GM21737 (cell line): Measurements from ENCODE around the gene RERE.

Experiments
- ATAC-seq: cut with Tn5 transposase; IDR thresholded peaks from one replicate; pipeline ENCODE4 v1.9.1; 2021; ENCODE audit warnings: mild to moderate bottlenecking, moderate library complexity; ENCODE audit not compliant: unreplicated experiment

The RERE gene

GRCh38 chr1:8817412-8818324 lies at the start of gene RERE:
Gene RERE (minus strand): TSS chr1:8817640.
- peak; percentile 85 for ATAC-seq

GRCh38 chr1:8866792-8867415 lies 49.5 kb upstream of the RERE start:
- no peak for ATAC-seq

GRCh38 chr1:8866173-8866791 lies 48.8 kb upstream of the RERE start:
- ATAC-seq = no peak

- no peak for ATAC-seq
Measured at GRCh38 chr1:8864713-8865344, 47.4 kb upstream of the RERE start.

- ATAC-seq = no peak
Measured at GRCh38 chr1:8863794-8864233, 46.4 kb upstream of the RERE start.

GRCh38 chr1:8863138-8863537 lies 45.7 kb upstream of the RERE start:
- no peak for ATAC-seq

- ATAC-seq = no peak
Measured at GRCh38 chr1:8862528-8862927, 45.1 kb upstream of the RERE start.

GRCh38 chr1:8860738-8861516 lies 43.5 kb upstream of the RERE start:
- no peak for ATAC-seq

GRCh38 chr1:8858888-8859706 lies 41.7 kb upstream of the RERE start:
- no peak for ATAC-seq

- no peak for ATAC-seq
Measured at GRCh38 chr1:8858112-8858668, 40.8 kb upstream of the RERE start.

- ATAC-seq = no peak
Measured at GRCh38 chr1:8856689-8857412, 39.4 kb upstream of the RERE start.

- ATAC-seq = no peak
Measured at GRCh38 chr1:8854240-8854639, 36.8 kb upstream of the RERE start.

- ATAC-seq = no peak
Measured at GRCh38 chr1:8851060-8851459, 33.6 kb upstream of the RERE start.

- ATAC-seq = peak; percentile 62
Measured at GRCh38 chr1:8848663-8849386, 31.4 kb upstream of the RERE start.

GRCh38 chr1:8847990-8848389 lies 30.6 kb upstream of the RERE start:
- ATAC-seq = no peak

GRCh38 chr1:8846263-8846662 lies 28.8 kb upstream of the RERE start:
- ATAC-seq = no peak

- ATAC-seq = no peak
Measured at GRCh38 chr1:8845104-8846097, 28.0 kb upstream of the RERE start.
